GM12891 (cell line): ENCODE results near the gene FOXO3.
"Not testable (repeated sequence)": the region's sequence is repeated elsewhere in the genome, so short reads cannot be mapped to it uniquely, and the experiment has no call there.

ENCODE experiments used
- DNase-seq: peaks from one replicate; pipeline ENCODE4 v3.0.0; 2011; ENCODE audit warnings: low spot score; ENCODE audit not compliant: insufficient read length
- FAIRE-seq: peaks from 2 replicates; lab custom pipeline; 2011; peaks lifted over from hg19 to GRCh38; lab: Jason Lieb, UNC
- PAX5 ChIP-seq: IDR thresholded peaks from 2 replicates; pipeline ENCODE4 v1.6.1; 2011; ENCODE audit warnings: low read length, moderate library complexity, mild to moderate bottlenecking; ENCODE audit not compliant: insufficient read depth, severe bottlenecking
- POLR2A ChIP-seq: IDR thresholded peaks from 2 replicates; pipeline ENCODE4 v1.6.1; 2011; ENCODE audit warnings: low read depth, low read length, control low read depth
- POLR2AphosphoS5 ChIP-seq: IDR thresholded peaks from 2 replicates; pipeline ENCODE4 v1.6.1; 2011; ENCODE audit warnings: low read depth, low read length, control low read depth
- POU2F2 ChIP-seq: IDR thresholded peaks from 2 replicates; pipeline ENCODE4 v1.6.1; 2011; ENCODE audit warnings: low read depth, mild to moderate bottlenecking, control low read depth, low read length, moderate library complexity
- SPI1 ChIP-seq: IDR thresholded peaks from 2 replicates; pipeline ENCODE4 v1.6.1; 2011; ENCODE audit warnings: low read depth, low read length, control low read depth
- TAF1 ChIP-seq: IDR thresholded peaks from 2 replicates; pipeline ENCODE4 v1.6.1; 2011; ENCODE audit warnings: low read depth, low read length, control low read depth

The FOXO3 gene

DNA sequence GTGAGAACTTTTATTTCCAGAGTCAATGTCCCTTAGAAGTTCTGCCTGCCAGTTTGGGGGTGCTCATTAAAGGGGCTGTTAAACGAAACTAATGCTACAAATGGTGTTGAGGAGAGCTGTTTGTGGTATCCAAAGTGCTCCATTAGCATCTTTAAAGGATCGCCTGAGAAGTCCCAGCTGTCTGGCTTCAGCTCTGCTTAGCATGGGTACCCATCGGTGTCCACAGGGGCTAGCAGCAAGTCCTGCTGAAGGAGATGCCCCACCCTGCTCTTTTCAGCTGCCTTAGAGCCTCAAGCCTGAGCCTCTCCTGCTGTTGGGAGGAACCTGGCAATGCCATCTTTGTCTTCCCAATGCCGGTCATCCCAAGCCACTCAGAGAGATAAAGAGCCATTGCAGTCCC is 111.1 kb downstream of the FOXO3 start:
- TF ChIP-seq POU2F2 (no peak), POLR2AphosphoS5 (no peak), SPI1 (no peak), POLR2A (no peak), TAF1 (no peak), PAX5 (no peak)
- FAIRE-seq (no peak), DNase-seq (no peak)

DNA sequence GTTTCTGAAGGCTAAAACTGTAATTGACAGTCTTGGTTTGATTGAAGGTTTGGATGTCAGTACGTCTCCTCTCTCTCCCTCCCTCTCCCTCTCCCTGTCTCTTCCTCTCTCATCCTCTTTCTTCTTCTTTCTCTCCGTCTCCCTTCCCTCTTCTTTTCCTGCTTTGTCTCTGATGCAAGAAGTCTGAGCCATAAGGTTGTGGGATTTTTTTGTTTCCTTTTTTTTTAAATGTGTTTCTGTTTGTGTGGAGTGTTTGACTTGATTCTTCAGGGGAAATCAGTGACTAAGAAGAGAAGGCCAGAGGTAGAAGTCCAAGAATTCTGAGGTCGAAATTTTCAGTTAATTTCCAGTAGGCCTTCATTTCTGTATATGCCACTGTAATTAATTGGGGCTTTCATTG is 111.9 kb downstream of the FOXO3 start:
- FAIRE-seq (no peak), DNase-seq (no peak)
- no peak for TF ChIP-seq TAF1
- no peak for TF ChIP-seq SPI1
- TF ChIP-seq POU2F2, result no peak
- TF ChIP-seq PAX5, result no peak
- no peak for TF ChIP-seq POLR2A
- TF ChIP-seq POLR2AphosphoS5, result no peak

DNA sequence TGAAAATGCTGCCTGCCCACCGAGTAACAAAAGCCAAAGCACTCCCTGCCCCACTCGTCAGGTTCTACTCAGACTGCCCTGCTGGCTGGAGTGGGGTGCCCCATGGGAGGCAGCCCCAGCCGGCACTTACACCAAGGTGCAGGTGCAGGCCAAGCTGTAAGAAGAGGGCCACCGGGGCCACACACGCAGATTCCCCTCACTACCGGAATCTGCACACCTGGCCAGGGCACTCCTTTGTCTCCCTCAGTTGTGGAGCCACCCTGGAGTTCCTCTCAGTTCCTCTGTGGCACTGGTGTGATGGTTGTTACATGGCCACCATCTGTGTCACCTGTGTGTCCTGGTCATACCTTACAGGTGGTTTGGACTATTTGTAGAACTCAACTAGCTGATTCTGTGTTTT is 112.4 kb downstream of the FOXO3 start:
- TF ChIP-seq TAF1 (no peak), SPI1 (no peak), POLR2A (no peak), POLR2AphosphoS5 (no peak), POU2F2 (no peak), PAX5 (no peak)
- FAIRE-seq, result no peak
- DNase-seq, result no peak

DNA sequence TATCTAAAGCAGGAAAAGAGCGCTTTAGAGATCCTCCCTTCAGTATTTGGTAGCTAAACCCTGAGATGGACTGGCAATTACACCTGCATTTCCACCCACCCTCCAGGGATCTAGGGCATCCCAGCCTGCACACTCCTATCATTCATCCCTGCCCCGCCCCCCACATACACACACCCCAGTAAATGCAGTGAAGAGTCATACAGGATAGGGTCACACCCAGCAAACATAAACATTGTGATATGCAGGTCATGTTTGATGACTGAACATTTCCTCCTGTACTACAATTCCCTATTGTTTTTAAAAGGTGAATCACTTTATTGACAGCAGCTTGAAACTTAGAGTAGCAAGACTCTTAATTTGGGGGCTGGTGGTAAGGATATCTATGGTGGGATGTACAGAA is 112.9 kb downstream of the FOXO3 start:
- FAIRE-seq (no peak), DNase-seq (no peak)
- no peak for TF ChIP-seq SPI1
- TF ChIP-seq POLR2AphosphoS5, result no peak
- TF ChIP-seq POU2F2, result no peak
- TF ChIP-seq TAF1, result no peak
- TF ChIP-seq PAX5, result no peak
- TF ChIP-seq POLR2A, result no peak

DNA sequence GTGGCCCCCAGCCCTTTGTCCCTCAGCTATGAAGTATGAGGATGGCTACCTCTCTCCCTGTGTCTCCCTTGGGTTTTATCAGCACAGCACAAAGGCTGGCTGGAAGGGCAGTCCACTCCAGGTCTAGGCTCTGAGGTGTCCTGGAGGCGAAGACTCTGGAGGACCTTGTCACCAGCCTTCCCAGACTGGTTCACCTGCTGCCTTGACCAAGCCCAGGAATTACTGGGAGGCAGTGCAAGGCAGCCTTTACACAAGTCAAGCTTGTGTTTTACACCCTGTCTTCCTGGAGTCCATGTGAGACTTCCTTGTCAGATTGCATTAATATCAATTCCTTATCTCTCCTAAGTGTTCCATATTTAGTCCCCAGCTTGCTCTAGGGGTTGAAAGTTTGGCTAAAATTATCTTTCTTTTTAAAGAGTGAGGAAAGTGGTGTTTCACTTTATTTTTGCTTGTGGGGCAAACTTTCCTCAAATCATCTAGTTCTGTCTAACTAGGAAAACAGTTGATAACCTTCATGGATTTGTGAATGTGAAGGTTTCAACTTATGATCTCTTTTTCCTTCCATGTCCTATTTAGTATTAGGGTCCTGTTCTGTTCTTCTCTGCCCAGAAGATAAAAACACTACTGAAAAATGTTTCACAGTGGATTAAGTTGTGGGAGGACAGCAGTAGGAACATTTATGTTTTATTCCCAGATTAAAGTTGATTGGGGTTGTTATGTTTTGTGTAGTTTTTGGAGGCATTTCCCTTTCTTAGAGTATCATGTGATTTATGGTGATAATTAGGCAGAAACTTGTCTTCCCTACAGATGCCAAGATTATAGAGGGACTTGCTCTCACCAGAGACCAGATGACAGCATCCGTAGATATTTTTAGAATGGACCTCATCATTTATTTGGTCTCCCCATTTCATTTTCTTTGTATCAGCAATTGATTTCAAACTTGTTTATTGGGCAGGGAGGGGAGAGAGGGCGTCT is 114.8 kb downstream of the FOXO3 start:
- TF ChIP-seq POLR2AphosphoS5, result no peak
- no peak for TF ChIP-seq POU2F2
- no peak for TF ChIP-seq TAF1
- no peak for TF ChIP-seq POLR2A
- no peak for TF ChIP-seq PAX5
- no peak for TF ChIP-seq SPI1
- FAIRE-seq, result no peak
- no peak for DNase-seq

DNA sequence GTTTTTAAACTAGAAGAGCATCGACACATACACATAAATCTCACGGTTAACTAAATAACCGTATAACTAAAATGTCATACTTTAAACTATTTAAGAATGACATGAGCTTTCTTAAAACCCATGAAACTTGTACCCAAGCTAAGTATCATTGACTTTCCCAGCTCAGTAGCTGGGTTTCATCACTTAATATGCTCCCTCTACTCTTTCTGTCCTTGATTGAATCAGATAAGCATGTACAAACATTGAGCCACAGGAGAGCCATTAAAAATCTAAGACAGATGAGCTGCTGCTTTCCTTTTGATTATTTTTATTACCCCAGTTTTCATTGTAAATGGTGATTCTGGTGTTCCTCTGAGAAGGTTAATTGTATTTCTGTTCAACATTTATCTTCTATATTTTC is 115.8 kb downstream of the FOXO3 start:
- FAIRE-seq (no peak), DNase-seq (no peak)
- TF ChIP-seq SPI1, result no peak
- no peak for TF ChIP-seq POLR2AphosphoS5
- TF ChIP-seq POU2F2, result no peak

DNA sequence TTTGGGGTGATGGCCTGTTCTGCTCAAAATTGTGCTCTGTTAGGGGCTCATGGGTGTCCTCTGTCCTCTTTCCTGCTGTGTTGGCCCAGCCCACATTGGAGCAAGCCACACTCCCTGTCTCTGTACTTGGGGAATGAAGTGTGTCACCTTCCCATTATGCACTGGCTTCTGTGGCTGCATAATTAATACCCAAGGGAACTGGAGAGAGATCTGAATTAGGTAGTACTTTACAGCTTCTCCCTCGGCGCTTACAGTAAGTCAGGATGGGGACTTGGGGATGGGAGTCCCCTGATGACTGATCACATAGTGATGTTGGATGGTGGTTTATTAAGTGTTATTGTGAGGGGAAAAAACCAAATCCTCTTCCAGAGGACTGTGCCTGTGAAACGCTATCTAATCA is 116.6 kb downstream of the FOXO3 start:
- DNase-seq, result no peak
- no peak for FAIRE-seq

DNA sequence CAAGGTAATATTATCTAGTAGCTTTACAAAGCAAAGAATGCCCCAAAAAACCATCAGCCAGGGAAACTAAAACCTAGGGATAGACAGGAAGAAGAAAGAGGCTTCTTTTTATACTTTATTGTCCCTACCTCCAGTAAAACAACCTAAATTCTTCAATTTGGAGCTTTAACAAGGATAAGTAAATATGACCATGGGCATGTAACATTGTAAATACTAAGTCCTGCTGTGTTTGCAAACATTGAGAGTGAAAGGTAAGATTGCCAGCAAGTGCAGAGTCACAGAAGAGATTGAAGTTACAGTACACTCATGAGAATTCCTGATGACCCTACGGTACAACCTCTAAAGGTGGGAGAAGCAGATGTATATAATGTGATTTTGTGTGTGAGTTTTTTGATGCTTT is 117.2 kb downstream of the FOXO3 start:
- DNase-seq (no peak), FAIRE-seq (no peak)
- no peak for TF ChIP-seq TAF1
- no peak for TF ChIP-seq POLR2AphosphoS5
- TF ChIP-seq SPI1, result no peak
- TF ChIP-seq POU2F2, result no peak
- TF ChIP-seq POLR2A, result no peak
- TF ChIP-seq PAX5, result no peak

More for the DNA sequence above, 116.6 kb downstream of the FOXO3 start:
- TF ChIP-seq POLR2A, result no peak
- TF ChIP-seq TAF1, result no peak
- no peak for TF ChIP-seq PAX5
- TF ChIP-seq POU2F2, result no peak
- TF ChIP-seq POLR2AphosphoS5, result no peak
- no peak for TF ChIP-seq SPI1

DNA sequence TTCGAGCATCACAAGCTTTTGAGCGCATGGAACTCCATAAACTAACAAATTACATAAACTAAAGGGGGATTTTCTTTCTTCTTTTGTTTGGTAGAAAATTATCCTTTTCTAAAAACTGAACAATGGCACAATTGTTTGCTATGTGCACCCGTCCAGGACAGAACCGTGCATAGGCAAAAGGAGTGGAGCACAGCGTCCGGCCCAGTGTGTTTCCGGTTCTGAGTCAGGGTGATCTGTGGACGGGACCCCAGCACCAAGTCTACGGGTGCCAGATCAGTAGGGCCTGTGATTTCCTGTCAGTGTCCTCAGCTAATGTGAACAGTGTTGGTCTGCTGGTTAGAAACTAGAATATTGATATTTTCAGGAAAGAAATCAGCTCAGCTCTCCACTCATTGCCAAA is 119.6 kb downstream of the FOXO3 start:
- not testable (repeated sequence) for DNase-seq, FAIRE-seq

DNA sequence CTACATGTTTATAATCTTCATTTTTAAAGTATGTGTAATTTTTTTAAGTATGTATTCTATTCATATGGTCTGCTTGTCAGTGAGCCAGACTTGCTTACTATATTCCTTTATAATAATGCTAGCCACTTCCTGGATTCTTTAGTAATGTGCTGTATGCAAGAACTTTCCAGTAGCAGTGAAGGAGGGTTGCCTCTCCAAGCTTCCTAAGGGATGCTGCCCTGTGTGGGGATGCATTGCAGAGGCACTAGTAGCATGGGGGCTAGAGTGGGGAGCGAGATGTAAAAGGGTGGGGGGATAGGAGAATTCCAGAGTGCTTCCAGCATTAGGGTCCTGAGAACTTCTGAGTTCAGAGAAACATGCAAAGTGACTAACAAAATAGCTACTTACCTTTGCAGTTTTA is 121.0 kb downstream of the FOXO3 start:
- DNase-seq, FAIRE-seq: not testable (repeated sequence)

DNA sequence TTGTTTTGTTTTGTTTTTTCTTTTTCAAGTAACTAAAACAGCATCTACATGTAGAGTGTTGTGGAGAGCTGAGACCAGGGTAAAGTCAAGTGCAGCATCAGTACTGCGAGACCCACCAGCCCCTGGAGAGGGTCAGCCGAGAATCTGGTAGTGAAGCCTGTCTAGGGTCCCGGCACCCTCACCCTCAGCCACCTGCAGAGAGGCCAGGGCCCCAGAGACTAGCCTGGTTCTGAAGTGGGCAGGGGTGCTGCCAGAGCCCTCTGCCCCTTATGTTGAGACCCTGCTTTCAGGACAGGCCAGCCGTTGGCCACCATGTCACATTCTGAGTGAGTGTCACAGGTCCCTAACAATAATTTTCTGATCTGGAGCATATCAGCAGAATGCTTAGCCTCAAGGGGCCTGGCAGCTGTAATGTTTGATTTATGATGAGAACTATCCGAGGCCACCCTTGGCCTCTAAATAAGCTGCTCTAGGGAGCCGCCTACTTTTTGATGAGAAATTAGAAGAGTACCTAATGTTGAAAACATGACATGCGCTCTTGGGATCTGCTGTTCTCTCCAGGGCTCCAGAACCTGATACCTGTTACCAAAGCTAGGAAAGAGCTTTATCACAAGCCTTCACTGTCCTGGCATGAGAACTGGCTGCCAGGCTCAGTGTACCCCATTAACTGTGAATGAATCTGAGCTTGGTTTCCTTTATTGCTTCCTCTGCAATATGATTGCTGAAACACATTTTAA is 121.8 kb downstream of the FOXO3 start:
- DNase-seq, FAIRE-seq: not testable (repeated sequence)

DNA sequence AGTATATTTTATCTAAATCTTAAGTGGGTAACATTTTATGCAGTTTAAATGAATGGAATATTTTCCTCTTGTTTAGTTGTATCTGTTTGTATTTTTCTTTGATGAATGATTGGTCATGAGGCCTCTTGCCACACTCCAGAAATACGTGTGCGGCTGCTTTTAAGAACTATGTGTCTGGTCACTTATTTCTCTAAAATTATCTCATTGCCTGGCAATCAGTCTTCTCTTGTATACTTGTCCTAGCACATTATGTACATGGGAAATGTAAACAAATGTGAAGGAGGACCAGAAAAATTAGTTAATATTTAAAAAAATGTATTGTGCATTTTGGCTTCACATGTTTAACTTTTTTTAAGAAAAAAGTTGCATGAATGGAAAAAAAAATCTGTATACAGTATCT is 123.3 kb downstream of the FOXO3 start:
- not testable (repeated sequence) for FAIRE-seq, DNase-seq
